HG03135 (cell line): Measurements from ENCODE around the gene LDLRAD4.

Experiments
- ATAC-seq: cut with Tn5 transposase; IDR thresholded peaks from one replicate; pipeline ENCODE4 v1.9.1; 2021; ENCODE audit warnings: mild to moderate bottlenecking, moderate library complexity; ENCODE audit not compliant: unreplicated experiment

Gene LDLRAD4

DNA sequence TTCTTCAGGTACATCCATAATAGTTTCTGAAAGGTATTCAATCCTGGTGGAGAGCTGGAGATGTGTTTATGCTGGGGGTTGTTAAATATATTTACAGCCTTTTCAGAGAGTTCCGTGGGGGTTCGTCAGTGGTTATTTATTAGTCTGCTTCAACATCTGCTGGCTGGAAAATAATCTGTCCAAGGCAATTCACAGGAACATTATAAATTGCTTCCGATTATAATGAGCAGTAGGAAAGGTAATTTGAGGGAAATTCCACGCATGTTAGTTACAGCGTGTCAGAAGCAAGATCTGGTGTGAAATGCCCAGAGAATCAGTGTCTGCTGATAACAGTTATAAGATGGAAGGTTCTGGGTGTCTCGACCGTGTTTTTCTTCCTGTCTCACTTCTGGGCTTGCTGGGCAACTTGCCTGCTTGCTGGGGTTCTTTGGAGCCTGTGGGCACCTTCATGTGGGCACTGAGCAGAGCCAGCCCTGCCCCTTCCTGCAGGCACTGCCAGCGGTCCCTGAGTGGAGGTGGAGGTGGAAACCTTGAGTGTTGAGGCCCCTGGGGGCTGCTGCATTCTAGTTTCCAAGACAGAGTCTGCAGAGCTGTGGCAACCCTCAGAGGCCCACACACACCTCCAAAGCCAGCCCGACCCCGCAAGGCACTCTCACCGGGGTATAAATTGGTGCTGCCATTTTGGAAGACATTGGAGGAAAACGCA, 322.1 kb downstream of the LDLRAD4 start:
- ATAC-seq: no peak

GRCh38 chr18:13541621-13542519, 323.3 kb downstream of the LDLRAD4 start:
- ATAC-seq: no peak

DNA sequence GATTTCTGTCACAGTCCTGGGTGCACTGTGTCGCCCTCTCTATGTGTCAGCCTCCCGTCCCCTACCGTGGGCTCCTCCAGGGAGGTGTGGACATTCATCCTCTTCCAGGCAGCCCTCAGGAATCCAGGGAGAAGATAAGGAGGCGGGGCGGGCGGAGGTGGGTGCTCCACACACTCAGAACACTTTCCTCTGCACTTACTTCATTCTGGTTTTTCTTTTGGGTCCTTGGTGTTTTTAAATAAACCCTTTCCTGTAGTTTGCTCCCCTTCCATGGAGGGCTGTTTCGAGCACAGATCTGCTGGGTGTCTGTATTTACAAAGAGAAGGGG, 323.9 kb downstream of the LDLRAD4 start:
- no peak for ATAC-seq

DNA sequence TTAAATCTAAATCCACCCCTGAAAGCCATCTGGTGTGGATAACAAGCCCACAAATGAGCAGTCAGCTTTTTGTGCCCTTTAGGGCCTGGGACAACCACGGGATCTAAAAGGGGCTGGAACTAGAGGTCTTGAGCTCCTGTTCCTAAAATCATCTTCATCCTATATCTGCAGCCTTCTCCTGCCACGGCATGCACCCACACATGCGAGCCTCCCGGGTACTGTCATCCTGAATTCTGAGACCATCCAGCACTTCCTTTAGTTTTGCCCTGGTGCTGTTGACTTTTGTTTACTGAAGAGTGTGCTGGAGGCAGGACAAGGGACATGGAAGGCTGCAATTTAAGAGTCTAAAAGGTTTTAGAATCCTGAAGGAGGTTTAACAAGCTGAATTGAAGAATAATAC, 324.6 kb downstream of the LDLRAD4 start:
- ATAC-seq: no peak

GRCh38 chr18:13543811-13544732, 325.5 kb downstream of the LDLRAD4 start:
- ATAC-seq: no peak

DNA sequence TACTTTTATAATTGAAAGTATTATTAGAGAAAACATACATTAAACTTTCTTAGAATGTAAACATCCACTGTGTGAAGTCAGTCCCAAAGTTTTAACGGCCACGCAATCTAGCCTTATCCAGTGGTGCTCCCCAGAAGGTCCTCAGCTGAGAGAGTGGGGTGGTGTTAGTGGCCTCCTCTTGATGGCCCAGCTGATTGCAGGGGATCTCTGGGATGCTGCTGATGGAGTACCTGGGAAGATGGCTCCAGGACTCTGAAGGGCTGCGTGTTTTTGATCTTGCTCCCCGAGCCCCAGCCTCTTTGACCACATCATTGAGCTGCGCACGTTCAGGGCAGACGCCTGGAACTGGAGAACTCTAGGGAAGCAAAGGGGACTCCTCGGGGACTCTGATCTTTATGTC, 326.4 kb downstream of the LDLRAD4 start:
- no peak for ATAC-seq

DNA sequence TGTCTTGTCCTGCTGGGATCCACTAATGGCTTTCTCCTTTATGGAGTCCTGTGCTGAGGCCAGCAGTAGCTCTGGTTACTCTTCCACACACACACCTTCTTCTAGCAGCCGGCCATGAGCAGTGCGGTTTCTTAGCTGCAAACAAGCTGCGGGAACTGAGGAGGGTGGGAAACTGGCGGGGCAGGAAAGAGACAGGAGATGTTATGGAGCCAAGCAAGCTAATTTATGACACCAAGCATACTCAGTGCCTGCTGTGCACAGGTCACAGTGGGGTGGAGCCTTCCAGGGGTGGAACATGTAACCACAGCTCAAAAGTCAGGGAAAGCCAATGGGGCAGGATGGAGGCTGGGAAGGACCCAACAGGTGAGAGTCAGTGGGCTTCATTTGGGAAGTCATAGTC, 327.0 kb downstream of the LDLRAD4 start:
- ATAC-seq: no peak

GRCh38 chr18:13545955-13546354, 327.4 kb downstream of the LDLRAD4 start:
- no peak for ATAC-seq

DNA sequence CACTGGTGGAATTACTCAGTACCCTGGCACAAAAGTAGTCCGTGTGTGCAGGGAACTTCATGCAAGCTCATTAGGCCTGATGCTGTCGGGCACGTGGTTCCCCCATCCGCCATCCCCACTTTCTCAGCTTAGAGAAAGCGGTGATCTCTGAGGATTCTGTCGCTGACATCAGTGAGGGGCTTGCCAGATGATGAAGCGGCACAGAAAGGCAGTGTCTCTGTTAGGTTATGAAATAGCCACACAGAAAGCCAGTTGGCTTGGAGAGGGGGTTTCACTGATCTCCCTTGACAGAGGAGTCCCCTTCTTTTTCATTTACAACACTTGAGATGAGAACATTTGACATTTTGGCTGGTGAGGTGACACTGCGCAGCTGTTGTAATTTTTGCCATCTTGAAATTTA, 328.1 kb downstream of the LDLRAD4 start:
- no peak for ATAC-seq

- no peak for ATAC-seq
These were observed 328.8 kb downstream of the LDLRAD4 start for GRCh38 chr18:13547347-13547746.

DNA sequence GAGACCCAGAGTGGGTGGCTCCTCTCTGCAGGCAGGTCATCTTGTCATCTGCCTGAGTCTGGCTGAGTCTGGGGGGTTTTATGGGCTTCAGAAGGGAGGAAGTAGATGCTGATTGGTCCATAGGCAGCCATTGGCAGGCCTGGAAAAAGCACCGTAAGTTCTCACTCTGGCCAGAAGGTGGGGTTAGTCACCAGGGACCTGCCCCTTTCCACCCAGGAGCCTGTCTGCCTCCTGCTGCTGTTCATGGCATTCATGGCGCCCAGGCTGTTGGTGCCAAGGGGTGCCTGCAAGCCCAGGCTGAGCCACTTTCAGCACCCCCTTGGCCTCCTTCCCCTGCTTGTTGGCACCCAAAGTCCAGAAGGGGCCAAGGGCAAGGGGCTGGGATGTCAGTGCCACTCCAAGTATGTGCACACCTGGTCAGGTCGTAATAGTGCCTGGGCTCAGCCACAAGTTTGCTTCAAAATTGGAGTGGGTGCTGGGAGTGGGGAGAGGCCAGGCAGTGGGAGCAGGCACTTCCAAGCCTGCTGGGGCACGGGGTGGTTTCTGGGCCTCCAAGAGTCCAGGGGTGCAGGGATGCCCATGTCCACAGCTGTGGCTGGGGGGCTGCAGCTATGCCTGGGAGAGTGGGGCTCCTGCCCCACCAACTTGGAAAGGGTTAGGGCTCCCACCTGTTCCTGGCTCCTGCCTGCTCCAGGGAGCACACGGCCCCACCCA, 329.7 kb downstream of the LDLRAD4 start:
- no peak for ATAC-seq

DNA sequence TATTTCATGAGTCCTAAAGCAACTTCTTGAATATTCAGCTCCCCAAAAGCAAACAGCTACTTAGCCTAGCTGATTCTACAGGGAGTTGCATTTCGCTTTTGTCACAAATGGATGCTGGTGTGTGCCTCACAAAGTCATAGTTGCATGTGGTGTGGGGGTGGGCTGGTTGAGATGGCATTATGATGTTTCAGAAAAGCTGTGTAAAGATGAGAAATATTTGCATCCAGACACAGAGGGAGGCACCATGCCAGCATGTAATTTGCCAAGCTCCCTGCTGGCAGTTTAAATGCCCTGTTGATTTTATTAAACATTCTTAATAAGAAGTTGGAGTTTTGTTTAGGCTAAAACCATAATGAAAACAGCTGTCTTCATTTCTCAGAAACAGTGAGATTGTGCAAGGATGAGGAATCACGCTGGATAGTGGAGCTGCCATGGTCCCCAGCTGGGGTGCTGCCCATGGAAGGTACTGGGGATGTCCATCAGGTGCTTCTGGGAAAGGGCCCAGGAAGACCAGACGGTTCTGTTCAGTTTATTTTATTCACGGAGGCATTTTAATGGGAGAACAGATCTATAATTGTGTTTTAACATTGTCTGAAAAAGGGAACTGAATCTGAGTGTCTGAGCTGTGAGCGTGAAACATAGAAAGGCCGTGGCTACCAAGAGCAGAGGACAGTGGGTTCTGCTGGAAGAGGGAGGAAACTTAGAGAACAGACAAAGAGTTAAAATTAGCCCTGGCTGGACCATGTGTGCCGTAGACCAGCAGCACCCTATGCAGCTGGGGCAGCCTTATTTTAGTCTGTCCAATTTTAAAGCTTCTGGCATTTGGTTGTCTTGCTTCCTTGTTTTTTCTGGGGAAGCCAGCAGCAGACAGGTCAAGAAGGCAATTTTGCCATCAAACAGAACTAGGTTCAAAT, 330.7 kb downstream of the LDLRAD4 start:
- ATAC-seq: peak; percentile 68

GRCh38 chr18:13549880-13550232, 331.3 kb downstream of the LDLRAD4 start:
- ATAC-seq: no peak

DNA sequence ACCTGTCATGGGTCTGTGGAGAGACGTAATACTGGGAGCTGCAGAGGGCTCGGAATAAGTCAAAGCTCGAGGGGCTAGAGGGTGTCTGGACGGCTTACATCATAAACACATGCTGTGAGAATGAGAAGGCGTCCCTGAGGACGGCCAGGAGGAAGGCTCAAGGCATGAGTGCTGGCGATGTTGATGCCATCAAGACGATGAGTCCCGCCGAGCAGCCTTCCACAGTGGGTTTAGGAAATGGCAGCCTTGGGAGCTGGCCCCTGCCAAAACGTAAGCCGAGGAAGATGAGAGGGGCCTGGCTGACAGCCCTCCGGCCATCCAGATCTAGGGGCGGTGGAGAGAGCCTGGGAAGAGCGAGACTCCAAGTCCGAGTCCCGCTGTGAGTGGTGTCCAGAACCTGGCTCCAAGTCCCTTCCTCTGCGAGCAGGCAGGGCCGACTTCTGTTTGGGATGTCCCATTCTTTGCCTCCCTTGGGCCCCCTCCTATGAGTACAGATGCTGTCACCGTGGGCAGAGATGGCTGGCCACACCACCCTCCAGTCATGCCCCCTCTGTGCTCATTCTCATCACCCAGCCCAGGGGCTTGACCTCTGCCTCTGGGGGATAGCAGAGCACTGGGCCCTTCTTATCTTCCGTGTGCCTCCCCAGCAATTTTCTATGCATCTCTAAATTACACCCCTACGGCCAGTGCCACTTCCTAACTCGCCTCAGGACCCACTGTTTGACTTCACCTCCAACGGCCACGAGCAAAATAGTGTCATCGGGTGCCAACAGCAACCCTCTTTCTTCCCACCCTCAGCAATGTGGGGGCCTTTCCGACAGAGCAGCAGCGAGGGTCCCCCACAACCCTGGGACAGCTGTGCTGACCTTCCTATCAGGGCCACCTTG, 332.1 kb downstream of the LDLRAD4 start:
- no peak for ATAC-seq

DNA sequence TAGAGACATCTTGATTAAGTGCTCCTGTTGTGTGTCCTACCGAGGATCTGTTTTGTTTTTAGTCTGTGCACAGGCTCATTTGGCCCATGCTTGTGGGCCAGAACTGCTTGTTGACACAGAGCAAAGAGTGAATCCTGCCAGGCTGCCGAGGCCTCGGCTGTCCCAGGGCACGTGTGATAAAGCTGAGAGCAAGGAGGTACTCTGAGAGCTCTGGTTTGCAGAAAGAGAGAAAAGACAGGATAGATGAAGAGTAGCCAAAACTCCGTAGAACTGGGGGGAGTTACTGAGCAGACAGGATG, 332.7 kb downstream of the LDLRAD4 start:
- ATAC-seq: no peak

- no peak for ATAC-seq
These were observed 333.5 kb downstream of the LDLRAD4 start for GRCh38 chr18:13551841-13552733.

GRCh38 chr18:13553449-13553848, 334.9 kb downstream of the LDLRAD4 start:
- no peak for ATAC-seq

DNA sequence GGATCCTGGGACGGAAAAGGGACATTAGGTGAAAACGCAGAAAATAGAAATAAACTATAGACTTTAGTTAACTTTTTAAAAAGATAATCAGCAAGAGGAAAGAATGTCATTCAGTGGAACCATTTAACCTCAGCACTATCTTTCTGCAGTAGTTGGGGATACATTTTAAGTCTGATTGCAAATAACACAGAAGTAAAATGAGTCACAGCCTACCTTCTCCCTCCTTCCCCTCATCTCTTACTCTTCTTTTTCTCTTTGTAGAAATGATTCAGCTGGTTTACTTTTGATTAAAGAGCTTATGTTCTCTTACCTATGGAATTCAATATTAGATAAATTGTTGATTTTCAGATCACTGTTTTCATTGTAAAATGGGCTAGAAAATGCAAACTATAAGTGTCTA, 336.6 kb downstream of the LDLRAD4 start:
- ATAC-seq: no peak
